Caco-2 (cell line): Measurements from ENCODE around the gene CTAGE4. TPM values are rescaled to one million over a fixed set of nuclear protein-coding genes. Genes with fewer than 3 reads are reported as not detected.
"Not testable (repeated sequence)": the region's sequence is repeated elsewhere in the genome, so short reads cannot be mapped to it uniquely, and the experiment has no call there.

ENCODE experiments used
- Bru-seq: library from RNA; stranded (reverse); fragments of 400-500 nt; gene quantifications from one replicate; lab custom pipeline; 2021; lab: Mats Ljungman, UMichigan
- BruChase-seq, 2 experiments: library from RNA; stranded (reverse); fragments of 400-500 nt; gene quantifications; one replicate each; lab custom pipeline; 2021; lab: Mats Ljungman, UMichigan
- BruUV-seq: library from RNA; stranded (reverse); fragments of 400-500 nt; replicated peaks from 2 replicates; lab custom pipeline; 2021; lab: Mats Ljungman, UMichigan
- CTCF ChIA-PET: fragments of 300-600 bp; sonication (Branson Sonifier 250); formaldehyde crosslinking; loops from one replicate; lab custom pipeline; 2022; ENCODE audit warnings: antibody characterized with exemption; lab: Charles Lee
- POLR2A ChIA-PET: fragments of 300-600 bp; sonication (Branson Sonifier 250); formaldehyde crosslinking; loops from one replicate; lab custom pipeline; 2022; ENCODE audit warnings: antibody characterized with exemption; lab: Charles Lee
- DNase-seq, 2 experiments: peaks; one replicate each; pipeline versions ENCODE4 v3.0.0 to v3.0.0-alpha.2; 2020 to 2022
- H3K27me3 ChIP-seq: replicated peaks from 2 replicates; pipeline ENCODE4 v1.6.0; 2011; ENCODE audit warnings: low read length; ENCODE audit not compliant: control insufficient read depth, insufficient read depth
- H3K36me3 ChIP-seq: 2 replicates; pipeline ENCODE4 v1.5.1; 2011; ENCODE audit warnings: low read length; ENCODE audit not compliant: control insufficient read depth, insufficient read depth
- H3K4me1 ChIP-seq: fragments of 250-450 bp; sonication (Bioruptor Pico); 2 replicates; pipeline ENCODE4 v1.5.1; 2020; ENCODE audit warnings: mild to moderate bottlenecking
- H3K4me3 ChIP-seq: 2 replicates; pipeline ENCODE4 v1.5.1; 2011; ENCODE audit warnings: low read depth, mild to moderate bottlenecking, control low read depth, low read length
- H3K9me3 ChIP-seq: fragments of 250-450 bp; sonication (Bioruptor Pico); 2 replicates; pipeline ENCODE4 v1.5.1; 2020; ENCODE audit warnings: mild to moderate bottlenecking, moderate library complexity
- H3K27ac Mint-ChIP-seq: one replicate; pipeline ENCODE4 v1.8.0; 2022; ENCODE audit warnings: mixed read lengths; ENCODE audit not compliant: unreplicated experiment
- H3K27me3 Mint-ChIP-seq: one replicate; pipeline ENCODE4 v1.8.0; 2022; ENCODE audit warnings: mixed read lengths; ENCODE audit not compliant: insufficient read depth, unreplicated experiment
- H3K36me3 Mint-ChIP-seq: one replicate; pipeline ENCODE4 v1.8.0; 2022; ENCODE audit warnings: mild to moderate bottlenecking, mixed read lengths; ENCODE audit not compliant: insufficient read depth, unreplicated experiment
- H3K4me1 Mint-ChIP-seq: one replicate; pipeline ENCODE4 v1.8.0; 2022; ENCODE audit warnings: low read depth, mixed read lengths; ENCODE audit not compliant: unreplicated experiment
- H3K4me3 Mint-ChIP-seq: one replicate; pipeline ENCODE4 v1.8.0; 2022; ENCODE audit warnings: mild to moderate bottlenecking, moderate library complexity, mixed read lengths; ENCODE audit not compliant: unreplicated experiment
- H3K9me3 Mint-ChIP-seq: one replicate; pipeline ENCODE4 v1.8.0; 2022; ENCODE audit warnings: mixed read lengths; ENCODE audit not compliant: unreplicated experiment
- intact Hi-C: fragments of 100-400 bp; cut with micrococcal nuclease; formaldehyde crosslinking; loops from one replicate; pipeline ENCODE4 v1.10.0; 2022; ENCODE audit not compliant: unreplicated experiment
- long read RNA-seq: library from polyadenylated mRNA; stranded (forward); transcript quantifications from one replicate; pipeline ENCODE4 v2.0.0, GENCODE V29; 2022
- total RNA-seq: library from RNA; stranded (reverse); gene quantifications from 2 replicates; pipeline ENCODE4 v1.2.3, GENCODE V29; 2022
- TF ChIP-seq, protein P1 (sequence below), 2 experiments: fragments of 200-600 bp in 1 of 2; IDR thresholded peaks; 1 replicate in 1 of 2; 2 replicates in 1 of 2; pipeline versions ENCODE4 v1.5.1 to v1.8.0; 2011 to 2022; ENCODE audit warnings: antibody characterized with exemption in 1 of 2, control low read depth in 1 of 2, inconsistent platforms in 1 of 2, low read depth in 1 of 2, low read length in 1 of 2, mild to moderate bottlenecking in 1 of 2, moderate library complexity in 1 of 2; ENCODE audit not compliant: insufficient read depth in 1 of 2, severe bottlenecking in 1 of 2, unreplicated experiment in 1 of 2

The CTAGE4 gene, protein sequence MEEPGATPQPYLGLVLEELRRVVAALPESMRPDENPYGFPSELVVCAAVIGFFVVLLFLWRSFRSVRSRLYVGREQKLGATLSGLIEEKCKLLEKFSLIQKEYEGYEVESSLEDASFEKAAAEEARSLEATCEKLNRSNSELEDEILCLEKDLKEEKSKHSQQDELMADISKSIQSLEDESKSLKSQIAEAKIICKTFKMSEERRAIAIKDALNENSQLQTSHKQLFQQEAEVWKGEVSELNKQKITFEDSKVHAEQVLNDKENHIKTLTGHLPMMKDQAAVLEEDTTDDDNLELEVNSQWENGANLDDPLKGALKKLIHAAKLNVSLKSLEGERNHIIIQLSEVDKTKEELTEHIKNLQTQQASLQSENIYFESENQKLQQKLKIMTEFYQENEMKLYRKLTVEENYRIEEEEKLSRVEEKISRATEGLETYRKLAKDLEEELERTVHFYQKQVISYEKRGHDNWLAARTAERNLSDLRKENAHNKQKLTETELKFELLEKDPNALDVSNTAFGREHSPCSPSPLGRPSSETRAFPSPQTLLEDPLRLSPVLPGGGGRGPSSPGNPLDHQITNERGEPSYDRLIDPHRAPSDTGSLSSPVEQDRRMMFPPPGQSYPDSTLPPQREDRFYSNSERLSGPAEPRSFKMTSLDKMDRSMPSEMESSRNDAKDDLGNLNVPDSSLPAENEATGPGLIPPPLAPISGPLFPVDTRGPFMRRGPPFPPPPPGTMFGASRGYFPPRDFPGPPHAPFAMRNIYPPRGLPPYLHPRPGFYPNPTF
- total RNA-seq (not detected in 2 replicates), Bru-seq, nascent RNA (percentile 11 among the genes with signal in this experiment), BruChase-seq, experiment 1, labeled RNA remaining after a 2-hour chase (percentile 18 among the genes with signal in this experiment), BruChase-seq, experiment 2, labeled RNA remaining after a 6-hour chase (percentile 15 among the genes with signal in this experiment)
- long read RNA-seq = 0 reads

DNA sequence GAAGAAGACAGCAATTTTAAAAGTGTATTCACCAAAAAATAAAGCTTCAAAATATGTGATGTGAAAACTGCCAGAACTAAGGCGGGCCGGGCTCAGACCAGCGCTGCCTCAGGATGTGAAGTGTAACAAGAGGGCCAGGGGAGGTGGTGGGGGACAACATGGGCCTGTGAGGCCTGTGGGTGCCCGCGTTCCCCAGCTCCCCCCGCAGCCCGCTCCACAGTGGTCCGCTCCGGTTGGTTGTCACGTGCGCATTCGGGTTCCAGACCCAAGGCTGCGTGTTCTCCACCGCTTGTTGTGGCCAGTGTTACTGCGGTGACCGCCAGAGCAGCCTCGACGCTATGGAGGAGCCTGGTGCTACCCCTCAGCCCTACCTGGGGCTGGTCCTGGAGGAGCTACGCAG lies at the start of gene CTAGE4:
Gene CTAGE4 (plus strand): TSS at position 301 of the 400 bp plus-strand sequence. CDS start 38 bp downstream, at position 339.
- DNase-seq, POLR2A ChIA-PET, H3K4me3 ChIP-seq, H3K27me3 ChIP-seq, H3K9me3 Mint-ChIP-seq, BruUV-seq, H3K4me1 Mint-ChIP-seq, H3K27ac Mint-ChIP-seq, H3K36me3 Mint-ChIP-seq, H3K9me3 ChIP-seq, CTCF ChIA-PET, H3K4me3 Mint-ChIP-seq, H3K36me3 ChIP-seq, H3K27me3 Mint-ChIP-seq, H3K4me1 ChIP-seq, intact Hi-C loops: not testable (repeated sequence)

DNA sequence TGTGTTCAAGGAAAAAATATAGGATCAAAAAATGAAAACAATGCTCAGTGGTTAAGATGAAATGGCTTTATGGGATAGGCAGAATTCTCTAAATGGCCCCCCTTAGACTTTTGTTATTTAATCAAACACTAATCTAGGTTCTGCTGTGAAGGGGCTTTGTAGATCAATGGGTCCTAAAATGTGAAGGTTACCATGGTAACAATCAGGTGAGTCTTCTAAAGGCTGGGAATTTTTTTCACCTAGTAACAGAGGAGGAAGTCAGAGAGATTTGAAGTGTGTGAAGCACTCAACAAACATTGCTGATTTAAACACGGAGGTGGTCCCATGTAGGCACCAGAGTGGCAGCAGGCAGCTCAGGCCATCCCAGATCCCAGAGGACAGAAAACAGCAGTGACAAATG lies 49.1 kb upstream of the CTAGE4 start:
- no peak for DNase-seq

DNA sequence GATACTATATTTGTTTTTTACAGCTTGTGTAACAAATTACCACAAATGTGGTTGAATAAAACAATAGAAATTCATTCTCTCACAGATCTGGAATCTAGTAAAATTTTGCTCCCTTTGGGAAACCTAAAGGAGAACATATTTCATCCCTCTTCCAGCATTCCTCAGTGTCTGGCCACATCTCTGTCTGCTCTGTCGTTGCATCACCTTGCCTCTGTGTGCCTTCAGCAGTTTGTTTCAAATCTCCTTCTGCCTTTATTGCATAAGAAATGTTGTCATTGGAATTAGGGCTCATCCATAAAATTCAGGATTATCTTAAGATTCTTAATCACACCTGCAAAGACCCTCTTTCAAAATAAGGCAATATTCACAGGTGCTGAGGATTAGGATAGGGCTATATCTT lies 45.8 kb upstream of the CTAGE4 start:
- TF ChIP-seq, protein P1, sequence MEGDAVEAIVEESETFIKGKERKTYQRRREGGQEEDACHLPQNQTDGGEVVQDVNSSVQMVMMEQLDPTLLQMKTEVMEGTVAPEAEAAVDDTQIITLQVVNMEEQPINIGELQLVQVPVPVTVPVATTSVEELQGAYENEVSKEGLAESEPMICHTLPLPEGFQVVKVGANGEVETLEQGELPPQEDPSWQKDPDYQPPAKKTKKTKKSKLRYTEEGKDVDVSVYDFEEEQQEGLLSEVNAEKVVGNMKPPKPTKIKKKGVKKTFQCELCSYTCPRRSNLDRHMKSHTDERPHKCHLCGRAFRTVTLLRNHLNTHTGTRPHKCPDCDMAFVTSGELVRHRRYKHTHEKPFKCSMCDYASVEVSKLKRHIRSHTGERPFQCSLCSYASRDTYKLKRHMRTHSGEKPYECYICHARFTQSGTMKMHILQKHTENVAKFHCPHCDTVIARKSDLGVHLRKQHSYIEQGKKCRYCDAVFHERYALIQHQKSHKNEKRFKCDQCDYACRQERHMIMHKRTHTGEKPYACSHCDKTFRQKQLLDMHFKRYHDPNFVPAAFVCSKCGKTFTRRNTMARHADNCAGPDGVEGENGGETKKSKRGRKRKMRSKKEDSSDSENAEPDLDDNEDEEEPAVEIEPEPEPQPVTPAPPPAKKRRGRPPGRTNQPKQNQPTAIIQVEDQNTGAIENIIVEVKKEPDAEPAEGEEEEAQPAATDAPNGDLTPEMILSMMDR (IDR thresholded peaks at IDR 0.05; ENCODE audit: insufficient read depth in 1 of 2, low read depth in 1 of 2, low read length in 1 of 2, severe bottlenecking in 1 of 2, unreplicated experiment in 1 of 2) = no peak
- Mint-ChIP-seq H3K27me3 (no peaks in the 10 kb centered on the region), H3K36me3 (no peaks in the 10 kb centered on the region), H3K4me3 (no peak overlapping the region), H3K27ac (no peak overlapping the region), H3K9me3 (peaks cover 23% of the 10 kb centered on the region), H3K4me1 (no peaks in the 10 kb centered on the region)
- DNase-seq = no peak
- Histone ChIP-seq H3K4me3 (no peak overlapping the region), H3K9me3 (0 out of 2 replicates have a peak, but pooled peaks cover 6% of the 10 kb centered on the region), H3K36me3 (no peaks in the 10 kb centered on the region), H3K27me3 (no peaks in the 10 kb centered on the region), H3K4me1 (no peaks in the 10 kb centered on the region)
- no TSS peak for BruUV-seq
- intact Hi-C loops = no loop called here
- CTCF ChIA-PET = no interaction called here
- POLR2A ChIA-PET = no interaction called here

More for the DNA sequence above, 49.1 kb upstream of the CTAGE4 start:
- no peaks in the 10 kb centered on the region for H3K27me3 ChIP-seq
- intact Hi-C loops = no loop called here
- H3K4me3 ChIP-seq = no peak overlapping the region
- H3K4me3 Mint-ChIP-seq = no peak overlapping the region
- no peaks in the 10 kb centered on the region for H3K36me3 Mint-ChIP-seq
- CTCF ChIA-PET = no interaction called here
- no TSS peak for BruUV-seq
- TF ChIP-seq, protein P1 (IDR thresholded peaks at IDR 0.05; ENCODE audit: insufficient read depth in 1 of 2, low read depth in 1 of 2, low read length in 1 of 2, severe bottlenecking in 1 of 2, unreplicated experiment in 1 of 2) = no peak
- no peaks in the 10 kb centered on the region for H3K27me3 Mint-ChIP-seq
- no peak overlapping the region for H3K27ac Mint-ChIP-seq
- no peaks in the 10 kb centered on the region for H3K9me3 ChIP-seq
- H3K4me1 ChIP-seq = no peaks in the 10 kb centered on the region
- no peaks in the 10 kb centered on the region for H3K9me3 Mint-ChIP-seq
- H3K4me1 Mint-ChIP-seq = no peaks in the 10 kb centered on the region
- POLR2A ChIA-PET = no interaction called here
- no peaks in the 10 kb centered on the region for H3K36me3 ChIP-seq
